RPMI8226 (cell line): ENCODE results near the gene PIF1.
A peak's percentile ranks its signal among the peaks of the same experiment; 100 is the strongest.

ENCODE experiments used
- DNase-seq: peaks from one replicate; pipeline ENCODE4 v3.0.0-alpha.2; 2015

PIF1 gene

GRCh38 chr15:64773606-64774005 lies 51.8 kb downstream of the PIF1 start:
- DNase-seq = no peak

GRCh38 chr15:64772964-64773363 lies 52.5 kb downstream of the PIF1 start:
- no peak for DNase-seq

- no peak for DNase-seq
Observed at GRCh38 chr15:64772488-64772887, 53.0 kb downstream of the PIF1 start.

DNA sequence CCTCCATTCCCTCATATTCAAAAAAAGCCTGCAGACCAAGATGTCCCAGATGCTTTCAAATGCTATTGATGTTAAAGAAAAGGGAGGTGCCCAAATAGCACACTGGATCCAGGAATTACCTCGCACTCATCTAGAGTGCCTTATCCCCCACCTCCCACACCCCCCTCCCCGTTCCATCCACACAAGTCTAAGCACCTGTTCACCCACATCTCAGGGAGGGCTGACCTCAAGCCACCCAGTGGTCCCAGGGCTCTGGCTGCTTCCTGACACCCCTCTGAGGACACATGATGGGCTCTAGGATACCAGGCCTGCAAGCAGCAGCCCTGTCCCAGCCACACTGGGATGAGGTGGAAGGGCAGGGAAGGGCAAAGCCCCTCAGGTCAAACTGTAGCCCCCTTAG lies 54.8 kb downstream of the PIF1 start:
- no peak for DNase-seq

GRCh38 chr15:64767203-64767602 lies 58.2 kb downstream of the PIF1 start:
- peak; percentile 43 for DNase-seq

GRCh38 chr15:64766058-64766457 lies 59.4 kb downstream of the PIF1 start:
- DNase-seq = no peak
